GM19438 (cell line): ENCODE data around the gene AMH.
"Not testable (repeated sequence)": the region's sequence is repeated elsewhere in the genome, so short reads cannot be mapped to it uniquely, and the experiment has no call there.

Experiments
- ATAC-seq: cut with Tn5 transposase; IDR thresholded peaks from one replicate; pipeline ENCODE4 v1.9.1; 2021; ENCODE audit warnings: low read depth; ENCODE audit not compliant: unreplicated experiment

The AMH gene

GRCh38 chr19:2249010-2249866 lies at the start of gene AMH:
AMH (plus strand) TSS chr19:2249323; CDS start chr19:2249333, 10 bp downstream.
- no peak for ATAC-seq

- ATAC-seq, result no peak
Observed at GRCh38 chr19:2199861-2200623, 49.1 kb upstream of the AMH start.

DNA sequence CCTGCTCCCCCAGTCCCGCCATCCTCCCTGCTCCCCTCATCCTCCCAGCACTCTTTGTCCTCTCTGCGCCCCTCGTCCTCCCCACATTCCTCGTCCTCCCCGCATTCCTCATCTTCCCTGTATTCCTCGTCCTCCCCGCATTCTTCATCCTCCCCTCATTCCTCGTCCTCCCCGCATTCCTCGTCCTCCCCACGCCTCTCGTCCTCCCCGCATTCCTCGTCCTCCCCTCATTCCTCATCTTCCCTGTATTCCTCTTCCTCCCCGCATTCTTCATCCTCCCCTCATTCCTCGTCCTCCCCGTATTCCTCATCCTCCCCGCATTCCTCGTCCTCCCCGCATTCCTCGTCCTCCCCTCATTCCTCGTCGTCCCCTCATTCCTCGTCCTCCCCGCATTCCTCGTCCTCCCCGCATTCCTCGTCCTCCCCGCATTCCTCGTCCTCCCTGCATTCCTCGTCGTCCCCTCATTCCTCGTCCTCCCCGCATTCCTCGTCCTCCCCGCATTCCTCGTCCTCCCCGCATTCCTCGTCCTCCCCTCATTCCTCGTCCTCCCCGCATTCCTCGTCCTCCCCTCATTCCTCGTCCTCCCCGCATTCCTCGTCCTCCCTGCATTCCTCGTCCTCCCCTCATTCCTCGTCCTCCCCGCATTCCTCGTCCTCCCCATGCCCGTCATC lies 48.4 kb upstream of the AMH start:
- not testable (repeated sequence) for ATAC-seq

DNA sequence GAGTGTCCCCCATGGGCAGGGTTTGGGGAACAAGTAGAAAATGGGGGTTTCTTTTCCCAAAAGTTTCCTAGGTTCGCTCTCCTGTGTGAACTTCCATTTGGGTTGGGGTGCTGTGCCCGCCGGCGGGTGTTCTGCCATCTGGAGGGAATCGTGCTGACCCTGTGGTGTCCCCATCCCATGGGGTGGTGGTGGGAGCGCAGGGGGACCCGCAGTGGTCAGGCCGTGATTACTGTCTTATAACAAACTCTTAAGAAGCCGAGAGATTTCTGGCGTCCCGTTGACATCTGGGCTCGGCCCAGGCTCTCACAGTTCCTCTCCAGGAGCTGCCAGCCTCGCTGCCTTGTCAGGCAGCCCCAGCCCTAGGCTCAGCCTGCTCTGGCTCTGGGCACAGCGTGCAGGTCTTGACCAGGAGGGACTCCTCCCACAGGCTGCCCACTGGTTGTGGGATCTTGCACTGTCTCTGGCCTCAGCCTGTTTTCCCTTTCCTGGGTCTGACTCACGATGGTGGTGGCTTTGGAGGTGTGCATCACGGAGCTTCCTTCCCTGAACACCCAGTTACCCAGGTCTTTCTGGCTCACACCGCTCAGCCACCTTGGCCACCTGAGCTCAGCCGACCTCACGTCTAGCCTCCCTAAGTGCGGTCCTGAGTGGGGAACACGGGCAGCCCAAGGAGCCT lies 47.5 kb upstream of the AMH start:
- ATAC-seq, result no peak

DNA sequence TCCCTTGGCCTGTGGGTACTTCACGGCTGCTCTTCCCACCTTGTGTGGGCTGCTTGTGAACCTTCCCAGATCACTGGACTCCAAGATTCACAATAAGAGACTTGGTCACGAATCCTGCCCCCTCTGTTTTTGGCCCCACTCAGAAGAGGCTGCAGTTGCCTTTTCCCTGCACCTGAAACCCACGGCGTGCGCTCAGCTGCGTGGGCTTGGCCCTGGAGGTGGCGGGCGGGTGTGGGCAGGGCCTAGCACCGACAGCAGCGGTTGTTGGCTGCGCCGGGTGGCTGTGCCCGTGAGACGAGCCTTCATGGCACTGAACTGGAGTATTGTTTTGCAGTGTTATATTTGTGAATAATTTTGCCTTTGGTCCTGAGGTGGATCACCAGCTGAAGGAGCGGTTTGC lies 46.8 kb upstream of the AMH start:
- no peak for ATAC-seq

DNA sequence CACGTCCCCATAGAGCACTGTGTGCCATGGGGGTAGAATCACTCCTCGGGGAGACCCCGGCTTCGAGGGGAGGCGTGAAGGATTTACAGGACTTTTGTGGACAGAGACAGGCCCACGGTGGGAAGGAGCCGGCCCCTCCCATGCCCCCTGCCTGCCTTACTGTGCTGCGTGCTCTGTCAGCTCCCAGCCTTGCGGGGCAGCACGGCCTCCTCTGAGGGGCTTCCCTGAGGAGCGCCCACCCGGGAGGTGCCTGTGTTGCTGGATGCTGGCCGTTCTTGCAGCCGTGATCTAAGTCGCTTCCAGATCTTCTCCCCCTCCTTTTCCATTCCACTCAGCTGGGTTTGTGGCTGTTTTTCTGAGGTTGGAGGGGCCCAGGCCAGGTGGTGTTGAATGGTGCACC lies 42.1 kb upstream of the AMH start:
- no peak for ATAC-seq

DNA sequence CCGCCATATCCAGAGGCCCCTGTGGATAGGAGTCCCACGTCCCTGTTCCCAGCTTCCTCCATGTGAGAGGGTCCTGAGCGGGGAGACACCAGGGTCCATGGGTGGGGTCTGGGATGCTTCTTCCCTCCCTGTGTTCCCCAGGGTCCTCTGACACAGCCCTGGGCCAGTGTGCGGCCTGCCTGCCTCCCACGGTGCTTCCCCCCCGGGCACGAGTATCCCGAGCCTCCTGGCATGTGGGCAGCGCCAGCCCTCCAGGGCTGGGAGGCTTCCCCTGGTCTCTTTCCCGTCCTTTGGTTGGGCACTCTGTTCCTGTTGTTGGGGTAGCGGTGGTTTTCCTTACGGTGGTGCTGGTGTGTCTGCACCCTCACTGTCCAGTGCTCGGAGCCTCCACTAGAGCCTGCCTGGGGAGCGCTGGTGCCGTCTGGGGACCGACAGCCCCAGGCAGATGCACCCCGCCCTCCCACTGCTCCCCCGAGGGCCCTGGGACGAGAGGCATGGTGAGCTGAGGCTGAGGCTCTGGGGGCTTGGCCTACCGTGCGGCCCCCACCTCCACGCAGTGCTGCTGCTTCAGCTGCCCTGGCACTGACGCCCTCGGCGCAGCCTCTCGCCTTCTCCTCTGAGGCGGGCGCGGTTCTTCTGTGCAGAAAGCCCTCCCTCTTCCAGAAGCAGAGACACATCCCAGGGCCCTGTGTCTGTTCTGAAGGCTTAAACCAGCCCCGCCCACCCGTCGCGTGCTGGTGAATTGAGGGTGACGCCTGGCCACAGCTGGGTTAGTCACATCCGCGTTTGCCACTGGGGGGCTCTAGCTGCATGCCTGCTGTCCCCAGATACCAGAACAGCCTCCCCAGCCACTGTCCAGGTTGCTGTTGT lies 40.9 kb upstream of the AMH start:
- ATAC-seq, result no peak

DNA sequence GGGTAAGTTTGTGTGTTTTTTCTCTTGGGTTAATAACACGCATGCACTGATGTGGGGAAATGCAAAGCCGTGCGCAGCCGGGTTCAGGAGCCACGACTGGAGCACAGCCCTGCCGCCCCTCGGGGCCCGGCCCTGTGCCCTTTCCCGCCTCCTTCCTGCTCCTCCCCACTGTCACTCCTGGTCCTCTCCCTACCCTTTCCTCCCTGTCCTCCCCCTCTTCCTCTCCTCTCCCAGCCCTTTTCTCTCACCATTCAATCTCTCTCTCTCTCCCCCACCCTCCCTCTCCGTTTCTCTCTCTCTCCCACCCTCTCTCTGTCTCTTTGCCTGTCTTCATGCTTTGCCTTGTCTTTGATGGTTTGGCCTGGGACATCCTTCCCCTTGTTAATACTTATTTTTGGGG lies 40.1 kb upstream of the AMH start:
- ATAC-seq, result no peak

GRCh38 chr19:2209408-2209807 lies 39.7 kb upstream of the AMH start:
- no peak for ATAC-seq

DNA sequence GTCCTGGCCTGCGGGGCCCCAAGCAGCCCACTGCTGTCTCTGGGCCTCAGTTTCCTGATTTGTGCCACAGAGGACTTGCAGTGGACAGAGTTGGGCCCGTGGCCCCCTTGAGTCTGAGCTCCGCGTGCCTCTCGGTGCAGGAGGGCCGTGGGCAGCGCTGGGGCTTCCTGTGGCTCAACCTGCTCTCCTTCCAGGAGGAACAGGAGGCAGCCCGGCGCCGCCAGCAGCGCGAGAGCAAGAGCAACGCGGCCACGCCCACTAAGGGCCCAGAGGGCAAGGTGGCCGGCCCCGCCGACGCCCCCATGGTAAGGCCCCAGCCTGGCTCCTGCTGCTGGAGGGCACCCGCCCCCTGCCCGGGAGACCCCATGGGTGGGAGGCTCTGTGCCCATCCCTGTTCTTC lies 38.9 kb upstream of the AMH start:
- ATAC-seq, result no peak

DNA sequence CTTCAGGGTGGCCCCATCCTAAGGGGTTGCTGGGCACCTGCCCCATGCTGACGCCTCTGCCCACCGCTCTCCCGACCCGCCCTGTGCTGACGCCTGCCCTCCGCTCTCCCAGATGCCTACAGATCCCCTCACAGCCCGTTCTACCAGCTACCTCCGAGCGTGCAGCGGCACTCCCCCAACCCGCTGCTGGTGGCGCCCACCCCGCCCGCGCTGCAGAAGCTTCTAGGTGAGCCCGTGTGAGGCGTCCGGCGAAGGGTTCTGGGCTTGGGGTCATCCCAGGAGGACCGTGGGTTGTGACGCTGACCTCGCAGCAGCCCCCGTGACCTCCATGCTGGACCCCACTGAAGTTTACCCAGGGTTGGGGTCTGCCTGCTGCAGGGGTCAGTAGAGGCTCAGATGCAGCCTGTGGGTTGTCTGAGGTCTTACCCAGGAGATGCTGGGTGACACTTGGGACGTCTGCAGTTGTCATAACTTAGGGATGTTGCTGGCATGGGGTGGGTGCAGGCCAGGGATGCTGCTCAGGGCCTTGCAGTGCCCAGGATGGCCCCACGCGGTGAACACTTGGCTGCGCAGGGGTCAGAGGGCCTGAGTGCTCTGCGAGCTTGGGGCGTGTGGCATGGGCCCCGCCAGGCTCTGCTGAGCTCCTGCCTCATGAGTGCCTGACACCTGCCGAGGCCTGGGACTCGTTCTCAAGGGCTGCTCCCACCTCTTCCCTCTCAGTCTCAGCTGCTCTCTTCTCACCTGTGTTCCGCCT lies 38.0 kb upstream of the AMH start:
- ATAC-seq, result no peak

DNA sequence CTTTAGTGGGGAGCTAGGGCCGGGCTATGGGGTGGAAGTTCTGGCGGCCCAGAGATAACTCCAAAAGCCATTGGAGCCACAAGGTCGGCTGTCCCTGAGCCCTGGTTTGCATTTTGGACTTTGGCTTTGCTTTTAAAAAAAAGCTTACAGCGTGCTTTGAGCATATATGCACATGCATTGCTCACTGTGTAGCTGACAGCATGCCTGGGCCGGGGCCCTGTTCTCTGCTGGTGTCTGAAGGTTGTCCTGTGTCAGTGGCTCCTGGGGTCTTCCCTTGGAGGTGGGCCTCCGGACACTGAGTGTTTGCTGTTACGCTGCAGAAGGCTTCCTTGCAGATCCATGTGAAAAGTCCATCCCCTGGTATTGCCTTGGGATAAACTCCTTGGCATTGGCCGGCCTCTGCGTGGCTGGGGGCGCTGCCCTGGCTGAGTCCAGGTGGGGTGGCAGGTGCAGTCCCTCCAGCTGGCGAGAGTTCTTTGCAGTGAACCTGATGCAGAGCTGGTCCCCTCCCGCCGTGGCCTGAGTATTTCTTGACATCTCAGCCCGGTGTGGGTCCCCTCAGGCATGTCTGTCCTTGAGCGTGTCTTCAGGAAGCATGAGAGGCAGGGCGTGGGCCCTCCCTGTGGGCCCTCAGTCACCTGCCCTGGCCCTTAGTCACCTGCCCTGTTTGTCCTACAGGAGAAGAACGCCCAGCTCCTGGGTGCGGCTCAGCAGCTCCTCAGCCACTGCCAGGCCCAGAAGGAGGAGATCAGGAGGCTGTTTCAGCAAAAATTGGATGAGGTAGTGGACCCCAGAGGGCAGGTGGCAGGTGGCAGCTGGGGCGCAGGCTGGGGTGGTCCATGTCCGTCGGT lies 36.0 kb upstream of the AMH start:
- ATAC-seq, result no peak

DNA sequence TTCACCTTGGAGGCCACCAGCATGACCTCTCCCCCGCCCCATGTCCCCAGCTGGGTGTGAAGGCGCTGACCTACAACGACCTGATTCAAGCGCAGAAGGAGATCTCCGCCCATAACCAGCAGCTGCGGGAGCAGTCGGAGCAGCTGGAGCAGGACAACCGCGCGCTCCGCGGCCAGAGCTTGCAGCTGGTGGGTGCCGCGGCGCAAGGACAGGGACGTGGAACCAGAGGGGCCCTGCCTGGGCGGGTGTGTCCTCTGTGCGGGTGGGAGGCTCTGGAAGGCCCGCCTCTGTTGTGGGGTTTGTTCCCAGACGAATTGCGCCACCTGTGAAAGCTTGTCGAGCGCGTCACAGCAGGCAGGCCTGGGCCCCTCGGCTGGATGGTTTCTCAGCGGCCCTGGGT lies 35.3 kb upstream of the AMH start:
- ATAC-seq, result no peak

- no peak for ATAC-seq
Observed at GRCh38 chr19:2214251-2214650, 34.9 kb upstream of the AMH start.

GRCh38 chr19:2215281-2215751 lies 33.8 kb upstream of the AMH start:
- ATAC-seq, result no peak

DNA sequence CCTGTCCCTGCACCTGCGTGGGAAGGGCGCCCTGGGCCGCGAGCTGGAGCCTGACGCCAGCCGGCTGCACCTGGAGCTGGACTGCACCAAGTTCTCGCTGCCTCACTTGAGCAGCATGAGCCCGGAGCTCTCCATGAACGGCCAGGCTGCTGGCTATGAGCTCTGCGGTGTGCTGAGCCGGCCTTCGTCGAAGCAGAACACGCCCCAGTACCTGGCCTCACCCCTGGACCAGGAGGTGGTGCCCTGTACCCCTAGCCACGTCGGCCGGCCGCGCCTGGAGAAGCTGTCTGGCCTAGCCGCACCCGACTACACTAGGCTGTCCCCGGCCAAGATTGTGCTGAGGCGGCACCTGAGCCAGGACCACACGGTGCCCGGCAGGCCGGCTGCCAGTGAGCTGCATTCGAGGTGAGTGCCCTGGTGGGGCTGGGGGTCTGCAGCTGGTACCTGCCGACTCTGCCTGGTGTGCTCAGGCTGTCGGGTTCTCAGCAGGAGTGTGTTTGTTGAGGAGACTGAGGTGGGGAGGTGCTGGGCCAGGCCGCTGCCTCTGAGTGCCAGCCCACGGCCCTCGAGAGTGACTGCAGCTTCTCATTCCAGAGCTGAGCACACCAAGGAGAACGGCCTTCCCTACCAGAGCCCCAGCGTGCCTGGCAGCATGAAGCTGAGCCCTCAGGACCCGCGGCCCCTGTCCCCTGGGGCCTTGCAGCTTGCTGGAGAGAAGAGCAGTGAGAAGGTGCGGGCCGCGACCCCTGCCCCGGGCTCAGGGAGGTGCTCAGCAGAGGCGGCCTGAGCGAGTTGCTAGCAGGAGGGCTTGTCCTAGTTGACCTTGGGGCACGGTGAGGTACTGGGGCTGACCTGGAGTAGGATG lies 32.5 kb upstream of the AMH start:
- ATAC-seq, result no peak

- no peak for ATAC-seq
Observed at GRCh38 chr19:2217591-2217990, 31.5 kb upstream of the AMH start.
